Endothelial cell of umbilical vein (primary cell): ENCODE results near the gene GYS2. TPM values are rescaled to one million over a fixed set of nuclear protein-coding genes. Genes with fewer than 3 reads are reported as not detected.

Experiments used
- BruUV-seq: library from RNA; stranded (reverse); fragments of 400-500 nt; replicated peaks from 2 replicates; lab custom pipeline; 2021; lab: Mats Ljungman, UMichigan
- CTCF ChIA-PET: fragments of 300-600, 350-600 bp; sonication (Branson Sonifier 250); formaldehyde crosslinking; loops from one replicate; lab custom pipeline; 2021; ENCODE audit warnings: antibody characterized with exemption, inconsistent platforms; lab: Charles Lee
- POLR2A ChIA-PET: fragments of 300-600, 350-600 bp; sonication (Branson Sonifier 250); formaldehyde crosslinking; loops from one replicate; lab custom pipeline; 2021; ENCODE audit warnings: antibody characterized with exemption, inconsistent platforms; lab: Charles Lee
- DNase-seq: peaks from one replicate; pipeline ENCODE4 v3.0.0-alpha.2; 2011; ENCODE audit warnings: low read depth, low spot score
- FAIRE-seq: peaks from 2 replicates; lab custom pipeline; 2011; peaks lifted over from hg19 to GRCh38; lab: Jason Lieb, UNC
- H2AFZ ChIP-seq: 2 replicates; pipeline ENCODE4 v1.6.0; 2012; ENCODE audit warnings: low read depth, low read length, control low read depth, inconsistent platforms
- H3K27ac ChIP-seq: 2 replicates; pipeline ENCODE4 v1.5.1; 2011; ENCODE audit warnings: low read depth, mild to moderate bottlenecking, control low read depth, low read length, moderate library complexity; ENCODE audit not compliant: insufficient read depth
- H3K27me3 ChIP-seq, 2 experiments: 2 replicates each; pipeline versions ENCODE4 v1.6.0 to v1.6.1; 2011; ENCODE audit warnings: low read length in 2 of 2, mixed read lengths in 1 of 2; ENCODE audit not compliant: control insufficient read depth in 2 of 2, insufficient read depth in 2 of 2
- H3K36me3 ChIP-seq, 2 experiments: 2 replicates in 1 of 2; 3 replicates in 1 of 2; pipeline ENCODE4 v1.5.1; 2011; ENCODE audit warnings: low read length in 2 of 2, mild to moderate bottlenecking in 1 of 2, moderate library complexity in 1 of 2; ENCODE audit not compliant: control insufficient read depth in 2 of 2, insufficient read depth in 2 of 2; ENCODE audit errors: extremely low read depth in 1 of 2
- H3K4me1 ChIP-seq: 3 replicates; pipeline ENCODE4 v1.5.1; 2011; ENCODE audit warnings: mild to moderate bottlenecking, low read length; ENCODE audit not compliant: control insufficient read depth, insufficient read depth; ENCODE audit errors: extremely low read depth
- H3K4me2 ChIP-seq: 2 replicates; pipeline ENCODE4 v1.6.1; 2011; ENCODE audit warnings: low read length, control low read depth, mixed read lengths; ENCODE audit not compliant: insufficient read depth
- H3K4me3 ChIP-seq, 3 experiments: fragments of 200-600 bp in 1 of 3; sonication (generic), shearing (Covaris generic) in 1 of 3; replicated peaks in 1 of 3; 2 replicates each; pipeline ENCODE4 v1.5.1; 2011 to 2016; ENCODE audit warnings: control low read depth in 3 of 3, low read length in 3 of 3, mild to moderate bottlenecking in 2 of 3, inconsistent platforms in 1 of 3, low read depth in 1 of 3, moderate library complexity in 1 of 3; ENCODE audit not compliant: insufficient read depth in 1 of 3
- H3K79me2 ChIP-seq: 2 replicates; pipeline ENCODE4 v1.6.0; 2012; ENCODE audit warnings: low read length, inconsistent platforms; ENCODE audit not compliant: control insufficient read depth, insufficient read depth
- H3K9ac ChIP-seq: replicated peaks from 2 replicates; pipeline ENCODE3; 2011; ENCODE audit warnings: low read length, control low read depth; ENCODE audit not compliant: insufficient read depth; ENCODE audit errors: extremely low read depth
- H3K9me1 ChIP-seq: replicated peaks from 3 replicates; pipeline ENCODE4 v1.6.0; 2011; ENCODE audit warnings: mild to moderate bottlenecking, low read length; ENCODE audit not compliant: control insufficient read depth, insufficient read depth; ENCODE audit errors: extremely low read depth
- H3K9me3 ChIP-seq: replicated peaks from 2 replicates; pipeline ENCODE4 v1.5.1; 2012; ENCODE audit warnings: low read length, inconsistent platforms; ENCODE audit not compliant: control insufficient read depth, insufficient read depth
- H4K20me1 ChIP-seq: replicated peaks from 2 replicates; pipeline ENCODE3; 2011; ENCODE audit warnings: mild to moderate bottlenecking, low read length; ENCODE audit not compliant: control insufficient read depth, insufficient read depth; ENCODE audit errors: extremely low read depth
- EZH2 ChIP-seq: IDR thresholded peaks from 2 replicates; pipeline ENCODE4 v1.6.1; 2012; ENCODE audit warnings: borderline replicate concordance, low read depth, mild to moderate bottlenecking, moderate library complexity, low read length, inconsistent platforms; ENCODE audit not compliant: severe bottlenecking
- FOS ChIP-seq: IDR thresholded peaks from 2 replicates; pipeline ENCODE4 v1.6.1; 2011; ENCODE audit warnings: mild to moderate bottlenecking, low read length, moderate library complexity, borderline replicate concordance; ENCODE audit not compliant: insufficient read depth
- GATA2 ChIP-seq: IDR thresholded peaks from 2 replicates; pipeline ENCODE4 v1.7.0; 2011; ENCODE audit warnings: low read depth, mild to moderate bottlenecking, moderate library complexity, mixed read lengths, low read length; ENCODE audit not compliant: insufficient read length, insufficient read depth
- JUN ChIP-seq: IDR thresholded peaks from 2 replicates; pipeline ENCODE4 v1.6.1; 2011; ENCODE audit warnings: borderline replicate concordance, low read depth; ENCODE audit not compliant: insufficient read length, insufficient read depth
- MYC ChIP-seq: IDR thresholded peaks from one replicate; pipeline ENCODE4 v1.6.1; 2011; ENCODE audit warnings: mild to moderate bottlenecking, low read depth, low read length
- POLR2A ChIP-seq: IDR thresholded peaks from 2 replicates; pipeline ENCODE4 v1.6.1; 2012; ENCODE audit warnings: low read depth, mild to moderate bottlenecking, control low read depth, low read length
- POLR2AphosphoS5 ChIP-seq: IDR thresholded peaks from 2 replicates; pipeline ENCODE4 v1.6.1; 2012; ENCODE audit warnings: low read depth, mild to moderate bottlenecking, control low read depth, low read length, moderate library complexity; ENCODE audit not compliant: insufficient read depth
- dilution Hi-C: fragments of 300-500 bp; cut with MboI; formaldehyde crosslinking; loops from one replicate; pipeline ENCODE4 v1.15.0; 2019; ENCODE audit warnings: low sequenced_read_pairs; ENCODE audit not compliant: extremely low pct_ligation_motif_present
- intact Hi-C: fragments of 100-400 bp; cut with micrococcal nuclease; formaldehyde crosslinking; loops from one replicate; pipeline ENCODE4 v1.10.0; 2022
- polyA plus RNA-seq, 4 experiments: library from polyadenylated mRNA; depleted of rRNA in 3 of 4; stranded (reverse) in 3 of 4; unstranded in 1 of 4; fragments of >200 nt; gene quantifications; 2 replicates each; pipeline versions ENCODE4 v1.2.1 to v1.2.3, GENCODE V29; 2011 to 2012; ENCODE audit warnings: missing spikeins in 1 of 4
- total RNA-seq: library from RNA; stranded (reverse); gene quantifications from 2 replicates; pipeline ENCODE4 v1.2.3, GENCODE V29; 2021
- TF ChIP-seq, protein P1 (sequence below), 2 donors: IDR thresholded peaks; 1 replicate in 1 of 2; 2 replicates in 1 of 2; pipeline ENCODE4 v1.5.1; 2011; ENCODE audit warnings: low read length in 2 of 2, mild to moderate bottlenecking in 2 of 2, moderate library complexity in 2 of 2, control low read depth in 1 of 2, inconsistent platforms in 1 of 2, low read depth in 1 of 2; ENCODE audit not compliant: insufficient read depth in 1 of 2; ENCODE audit errors: extremely low read depth in 1 of 2
- TF ChIP-seq, protein P2 (sequence below): IDR thresholded peaks from 2 replicates; pipeline ENCODE4 v1.6.1; 2011; ENCODE audit not compliant: insufficient read depth, insufficient read length

Gene GYS2
- total and polyA plus RNA-seq, 2 donors (not counting 3 experiments of a cell fraction or from before 2014, with no cell fraction given) = 0.04 TPM; not detected in 1

DNA sequence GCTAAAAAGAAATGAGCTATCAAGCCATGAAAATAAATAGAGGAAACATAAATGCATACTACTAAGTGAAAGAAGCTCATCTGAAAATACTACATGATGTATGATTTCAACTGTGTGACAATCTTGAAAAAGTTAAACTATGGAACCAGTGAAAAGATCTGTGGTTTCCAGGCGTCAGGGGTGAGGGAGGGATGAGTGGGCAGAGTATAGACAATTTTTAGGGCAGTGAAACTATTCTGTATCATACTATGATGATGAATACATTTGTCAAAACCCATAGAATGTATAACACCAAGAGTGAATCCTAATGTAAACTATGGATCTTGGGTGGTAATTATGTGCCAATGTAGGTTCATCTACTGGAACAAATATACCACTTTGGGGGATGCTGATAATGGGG lies 57.2 kb downstream of the GYS2 start:
- Histone ChIP-seq H3K79me2 (no peaks in the 10 kb centered on the region), H4K20me1 (no peaks in the 10 kb centered on the region), H3K9me3 (no peaks in the 10 kb centered on the region), H3K4me2 (no peak overlapping the region), H3K27me3 (no peaks in the 10 kb centered on the region), H3K36me3 (no peaks in the 10 kb centered on the region), H3K4me3 (no peak overlapping the region), H2AFZ (no peak overlapping the region), H3K4me1 (no peaks in the 10 kb centered on the region), H3K9ac (no peak overlapping the region), H3K27ac (no peak overlapping the region), H3K9me1 (no peaks in the 10 kb centered on the region)
- DNase-seq (no peak), FAIRE-seq (no peak)
- dilution Hi-C loops = no loop called here
- BruUV-seq = no TSS peak
- POLR2A ChIA-PET = no interaction called here
- TF ChIP-seq POLR2A (no peak), MYC (no peak), GATA2 (no peak), EZH2 (no peak), JUN (no peak), FOS (no peak), POLR2AphosphoS5 (no peak)
- TF ChIP-seq, protein P1, sequence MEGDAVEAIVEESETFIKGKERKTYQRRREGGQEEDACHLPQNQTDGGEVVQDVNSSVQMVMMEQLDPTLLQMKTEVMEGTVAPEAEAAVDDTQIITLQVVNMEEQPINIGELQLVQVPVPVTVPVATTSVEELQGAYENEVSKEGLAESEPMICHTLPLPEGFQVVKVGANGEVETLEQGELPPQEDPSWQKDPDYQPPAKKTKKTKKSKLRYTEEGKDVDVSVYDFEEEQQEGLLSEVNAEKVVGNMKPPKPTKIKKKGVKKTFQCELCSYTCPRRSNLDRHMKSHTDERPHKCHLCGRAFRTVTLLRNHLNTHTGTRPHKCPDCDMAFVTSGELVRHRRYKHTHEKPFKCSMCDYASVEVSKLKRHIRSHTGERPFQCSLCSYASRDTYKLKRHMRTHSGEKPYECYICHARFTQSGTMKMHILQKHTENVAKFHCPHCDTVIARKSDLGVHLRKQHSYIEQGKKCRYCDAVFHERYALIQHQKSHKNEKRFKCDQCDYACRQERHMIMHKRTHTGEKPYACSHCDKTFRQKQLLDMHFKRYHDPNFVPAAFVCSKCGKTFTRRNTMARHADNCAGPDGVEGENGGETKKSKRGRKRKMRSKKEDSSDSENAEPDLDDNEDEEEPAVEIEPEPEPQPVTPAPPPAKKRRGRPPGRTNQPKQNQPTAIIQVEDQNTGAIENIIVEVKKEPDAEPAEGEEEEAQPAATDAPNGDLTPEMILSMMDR (IDR thresholded peaks at IDR 0.05; ENCODE audit: extremely low read depth in 1 of 2, insufficient read depth in 1 of 2, low read depth in 1 of 2, low read length in 2 of 2) = no peak
- TF ChIP-seq, protein P2, sequence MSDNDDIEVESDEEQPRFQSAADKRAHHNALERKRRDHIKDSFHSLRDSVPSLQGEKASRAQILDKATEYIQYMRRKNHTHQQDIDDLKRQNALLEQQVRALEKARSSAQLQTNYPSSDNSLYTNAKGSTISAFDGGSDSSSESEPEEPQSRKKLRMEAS = no peak
- intact Hi-C loops = no loop called here
- CTCF ChIA-PET = no interaction called here
